Measurements from ENCODE around the gene HSD17B12. TPM values are rescaled to one million over a fixed set of nuclear protein-coding genes. Genes with fewer than 3 reads are reported as not detected.

HSD17B12 gene
- total RNA-seq, 4 donors from 2014 or later = 27.9 to 161 (median 99.8) TPM

DNA sequence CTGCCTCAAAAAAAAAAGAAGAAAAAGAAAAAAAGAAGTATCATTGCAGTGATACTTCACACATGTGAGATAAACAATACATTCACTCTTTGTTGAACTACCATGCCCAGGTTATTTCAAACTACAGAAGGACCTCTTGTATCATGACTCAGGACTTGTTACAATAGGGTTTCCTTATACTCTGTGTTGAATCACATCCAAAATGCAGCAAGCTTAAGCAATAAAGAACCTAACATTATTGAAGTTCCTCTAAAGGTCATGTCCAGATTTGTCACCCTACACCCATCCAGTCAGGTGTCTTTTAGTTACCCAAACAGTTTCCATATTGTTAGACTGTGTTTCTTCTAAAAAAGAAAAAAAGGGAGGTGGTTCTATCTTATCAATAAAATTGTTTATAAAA is 173.2 kb downstream of the HSD17B12 start:
- no peak overlapping the region for H3K4me3 ChIP-seq
- TF ChIP-seq POLR2A (IDR thresholded peaks at IDR 0.05) = no peak
- TF ChIP-seq, protein P1, sequence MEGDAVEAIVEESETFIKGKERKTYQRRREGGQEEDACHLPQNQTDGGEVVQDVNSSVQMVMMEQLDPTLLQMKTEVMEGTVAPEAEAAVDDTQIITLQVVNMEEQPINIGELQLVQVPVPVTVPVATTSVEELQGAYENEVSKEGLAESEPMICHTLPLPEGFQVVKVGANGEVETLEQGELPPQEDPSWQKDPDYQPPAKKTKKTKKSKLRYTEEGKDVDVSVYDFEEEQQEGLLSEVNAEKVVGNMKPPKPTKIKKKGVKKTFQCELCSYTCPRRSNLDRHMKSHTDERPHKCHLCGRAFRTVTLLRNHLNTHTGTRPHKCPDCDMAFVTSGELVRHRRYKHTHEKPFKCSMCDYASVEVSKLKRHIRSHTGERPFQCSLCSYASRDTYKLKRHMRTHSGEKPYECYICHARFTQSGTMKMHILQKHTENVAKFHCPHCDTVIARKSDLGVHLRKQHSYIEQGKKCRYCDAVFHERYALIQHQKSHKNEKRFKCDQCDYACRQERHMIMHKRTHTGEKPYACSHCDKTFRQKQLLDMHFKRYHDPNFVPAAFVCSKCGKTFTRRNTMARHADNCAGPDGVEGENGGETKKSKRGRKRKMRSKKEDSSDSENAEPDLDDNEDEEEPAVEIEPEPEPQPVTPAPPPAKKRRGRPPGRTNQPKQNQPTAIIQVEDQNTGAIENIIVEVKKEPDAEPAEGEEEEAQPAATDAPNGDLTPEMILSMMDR (IDR thresholded peaks at IDR 0.05) = no peak
- no peaks in the 10 kb centered on the region for H3K27me3 ChIP-seq
- intact Hi-C loops (cut with DNase I; ENCODE audit: low total_unique reads) = no loop called here
- no peaks in the 10 kb centered on the region for H3K4me1 ChIP-seq
- no peak for DNase-seq
- H3K9me3 ChIP-seq = no peaks in the 10 kb centered on the region
- no peaks in the 10 kb centered on the region for H3K36me3 ChIP-seq
- no peak overlapping the region for H3K27ac ChIP-seq

DNA sequence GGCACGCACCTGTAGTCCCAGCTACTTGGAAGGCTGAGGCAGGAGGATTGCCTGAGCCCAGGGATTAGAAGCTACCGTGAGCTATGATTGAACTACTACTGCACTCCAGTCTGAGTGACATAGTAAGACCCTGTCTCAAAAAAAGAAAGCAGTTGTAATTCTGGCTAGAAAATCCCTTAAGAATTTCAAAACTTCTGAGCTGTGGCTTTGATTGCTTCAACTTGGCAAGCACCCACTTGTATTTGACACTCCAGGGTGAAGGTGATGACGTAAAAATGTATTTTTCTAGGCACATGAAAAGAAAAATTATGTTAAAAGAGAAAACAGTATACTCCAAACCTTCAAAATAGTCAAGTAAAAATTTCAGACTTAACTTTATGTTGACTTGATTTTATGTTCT is 176.5 kb downstream of the HSD17B12 start:
- intact Hi-C loops (cut with DNase I; ENCODE audit: low total_unique reads) = no loop called here
- no peaks in the 10 kb centered on the region for H3K4me1 ChIP-seq
- H3K27me3 ChIP-seq = no peaks in the 10 kb centered on the region
- no peaks in the 10 kb centered on the region for H3K36me3 ChIP-seq
- no peak for DNase-seq
- no peak overlapping the region for H3K4me3 ChIP-seq
- no peaks in the 10 kb centered on the region for H3K9me3 ChIP-seq
- no peak overlapping the region for H3K27ac ChIP-seq
- no peak for TF ChIP-seq POLR2A (IDR thresholded peaks at IDR 0.05)
- TF ChIP-seq, protein P1 (IDR thresholded peaks at IDR 0.05) = no peak

DNA sequence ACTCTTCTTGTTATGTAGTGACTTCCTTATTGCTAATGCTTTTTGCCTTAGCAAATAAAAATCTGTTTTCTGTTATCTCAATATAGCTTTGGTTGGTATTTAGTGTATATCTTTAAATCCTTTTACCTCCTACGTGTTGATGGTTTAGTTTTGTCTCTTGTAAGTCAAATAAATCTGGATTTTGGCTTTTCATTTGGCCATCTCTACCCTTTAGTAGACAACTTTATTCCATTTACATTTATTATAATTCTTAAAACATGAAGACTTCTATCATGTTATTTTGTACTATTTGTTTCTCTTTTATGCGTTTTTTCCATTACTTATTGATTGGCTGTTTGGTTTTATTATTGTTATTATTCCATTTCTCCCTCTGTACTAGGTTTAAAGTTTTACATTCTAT is 180.6 kb downstream of the HSD17B12 start:
- no peak overlapping the region for H3K4me3 ChIP-seq
- no peak for DNase-seq
- no peaks in the 10 kb centered on the region for H3K4me1 ChIP-seq
- H3K9me3 ChIP-seq = no peaks in the 10 kb centered on the region
- H3K27ac ChIP-seq = no peak overlapping the region
- no peaks in the 10 kb centered on the region for H3K27me3 ChIP-seq
- no peak for TF ChIP-seq POLR2A (IDR thresholded peaks at IDR 0.05)
- TF ChIP-seq, protein P1 (IDR thresholded peaks at IDR 0.05) = no peak
- intact Hi-C loops (cut with DNase I; ENCODE audit: low total_unique reads) = no loop called here
- no peaks in the 10 kb centered on the region for H3K36me3 ChIP-seq

DNA sequence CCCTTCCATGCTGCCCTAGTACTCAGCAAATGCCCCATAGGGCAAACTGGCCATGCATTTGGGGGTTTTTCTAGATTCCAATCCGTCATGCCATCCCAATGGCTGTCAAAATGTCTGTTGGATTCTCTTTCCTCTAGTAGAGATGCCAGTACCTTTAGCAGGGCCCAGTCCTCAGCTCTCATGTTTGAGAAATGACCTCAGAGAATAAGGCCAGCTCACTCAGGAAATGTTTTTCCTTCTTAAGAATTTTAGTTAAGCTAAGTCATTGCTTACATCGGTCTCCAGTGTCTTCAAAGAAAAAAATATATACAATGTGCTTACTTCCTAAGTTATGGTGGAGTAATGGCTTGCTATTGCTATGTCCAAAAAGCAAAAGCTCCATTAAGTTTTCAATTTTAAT is 186.0 kb downstream of the HSD17B12 start:
- H3K9me3 ChIP-seq = no peaks in the 10 kb centered on the region
- H3K36me3 ChIP-seq = no peaks in the 10 kb centered on the region
- no peak for DNase-seq
- H3K4me3 ChIP-seq = no peak overlapping the region
- no peaks in the 10 kb centered on the region for H3K4me1 ChIP-seq
- no peaks in the 10 kb centered on the region for H3K27me3 ChIP-seq
- intact Hi-C loops (cut with DNase I; ENCODE audit: low total_unique reads) = no loop called here
- TF ChIP-seq, protein P1 (IDR thresholded peaks at IDR 0.05) = no peak
- TF ChIP-seq POLR2A (IDR thresholded peaks at IDR 0.05) = no peak
- H3K27ac ChIP-seq = no peak overlapping the region

DNA sequence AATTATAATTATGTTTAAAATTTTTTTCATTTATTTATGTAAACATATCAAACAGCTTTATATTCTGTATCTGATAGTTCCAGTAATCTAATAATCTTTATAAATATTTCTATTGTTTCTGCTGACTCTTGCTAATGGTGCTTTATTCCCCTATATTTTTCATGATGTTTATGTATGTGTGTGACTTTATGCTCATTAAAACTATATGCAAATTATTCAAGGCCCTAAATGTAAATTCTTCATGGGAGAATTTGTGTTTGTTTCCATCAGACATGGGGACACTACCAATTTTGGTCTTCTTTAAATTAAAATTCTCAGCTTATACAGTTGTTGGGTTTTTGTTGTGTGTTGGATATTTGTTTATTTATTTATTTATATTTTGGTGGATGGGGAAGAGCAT is 186.4 kb downstream of the HSD17B12 start:
- DNase-seq = no peak
- Histone ChIP-seq H3K4me3 (no peak overlapping the region), H3K27me3 (no peaks in the 10 kb centered on the region), H3K4me1 (no peaks in the 10 kb centered on the region), H3K9me3 (no peaks in the 10 kb centered on the region), H3K36me3 (no peaks in the 10 kb centered on the region), H3K27ac (no peak overlapping the region)
- TF ChIP-seq, protein P1 (IDR thresholded peaks at IDR 0.05) = no peak
- TF ChIP-seq POLR2A (IDR thresholded peaks at IDR 0.05) = no peak
- intact Hi-C loops (cut with DNase I; ENCODE audit: low total_unique reads) = no loop called here
